GM23338 (cell line): Measurements from ENCODE around the gene SLC35A1. TPM values are rescaled to one million over a fixed set of nuclear protein-coding genes. Genes with fewer than 3 reads are reported as not detected.

Source experiments
- ATAC-seq: fragments of 200-7000 bp; cut with Tn5 transposase; 3 replicates; pipeline ENCODE4 v1.9.1; 2020
- DNase-seq: peaks from one replicate; pipeline ENCODE4 v3.0.0-alpha.2; 2015; ENCODE audit warnings: low spot score
- H2AFZ ChIP-seq: fragments of 200-600 bp; sonication (generic); 2 replicates; pipeline ENCODE4 v1.8.0; 2016; ENCODE audit warnings: antibody characterized with exemption, mild to moderate bottlenecking, moderate library complexity
- H3F3A ChIP-seq: fragments of 200-600 bp; sonication (generic); replicated peaks from 2 replicates; pipeline ENCODE4 v1.8.0; 2017; ENCODE audit warnings: antibody characterized with exemption, mixed run types, low read depth
- H3K27ac ChIP-seq: fragments of 200-600 bp; sonication (generic); 2 replicates; pipeline ENCODE4 v1.6.1; 2016; ENCODE audit warnings: low read depth
- H3K27me3 ChIP-seq: fragments of 200-600 bp; sonication (generic); 2 replicates; pipeline ENCODE4 v1.8.0; 2016; ENCODE audit warnings: mild to moderate bottlenecking, mixed run types, moderate library complexity; ENCODE audit not compliant: insufficient read depth
- H3K36me3 ChIP-seq: fragments of 200-600 bp; sonication (generic); 2 replicates; pipeline ENCODE4 v1.8.0; 2016; ENCODE audit warnings: mild to moderate bottlenecking; ENCODE audit not compliant: insufficient read depth
- H3K4me1 ChIP-seq: fragments of 200-600 bp; sonication (generic); 2 replicates; pipeline ENCODE4 v1.8.0; 2016; ENCODE audit warnings: mild to moderate bottlenecking, moderate library complexity; ENCODE audit not compliant: insufficient read depth
- H3K4me2 ChIP-seq: fragments of 200-600 bp; sonication (generic); 2 replicates; pipeline ENCODE4 v1.7.1; 2017; ENCODE audit warnings: mixed run types
- H3K4me3 ChIP-seq: fragments of 200-600 bp; sonication (generic); 2 replicates; pipeline ENCODE4 v1.6.1; 2016; ENCODE audit warnings: mixed run types
- H3K79me2 ChIP-seq: fragments of 200-600 bp; sonication (generic); replicated peaks from 2 replicates; pipeline ENCODE4 v1.8.0; 2017; ENCODE audit warnings: mild to moderate bottlenecking; ENCODE audit not compliant: insufficient read depth
- H3K9me2 ChIP-seq: fragments of 200-600 bp; sonication (generic); 2 replicates; pipeline ENCODE4 v1.8.0; 2017; ENCODE audit not compliant: insufficient read depth
- H4K20me1 ChIP-seq: fragments of 200-600 bp; sonication (generic); replicated peaks from 2 replicates; pipeline ENCODE4 v1.8.0; 2017; ENCODE audit warnings: mild to moderate bottlenecking; ENCODE audit not compliant: insufficient read depth
- H3K27ac Mint-ChIP-seq: 2 replicates; pipeline ENCODE4 v1.8.0; 2020; ENCODE audit warnings: inconsistent platforms, mild to moderate bottlenecking, moderate library complexity, mixed read lengths
- H3K27me3 Mint-ChIP-seq: 3 replicates; pipeline ENCODE4 v1.8.0; 2022; ENCODE audit warnings: low read depth, mild to moderate bottlenecking, moderate library complexity, mixed read lengths, inconsistent platforms; ENCODE audit not compliant: insufficient read depth, poor library complexity
- H3K36me3 Mint-ChIP-seq: 3 replicates; pipeline ENCODE4 v1.8.0; 2021; ENCODE audit warnings: low read depth, mild to moderate bottlenecking, inconsistent platforms, moderate library complexity, mixed read lengths
- H3K4me1 Mint-ChIP-seq: 3 replicates; pipeline ENCODE4 v1.8.0; 2020; ENCODE audit warnings: mild to moderate bottlenecking, inconsistent platforms, mixed read lengths
- H3K4me3 Mint-ChIP-seq: 3 replicates; pipeline ENCODE4 v1.8.0; 2021; ENCODE audit warnings: moderate library complexity, mild to moderate bottlenecking, inconsistent platforms, mixed read lengths
- H3K9me3 Mint-ChIP-seq: 3 replicates; pipeline ENCODE4 v1.8.0; 2020; ENCODE audit warnings: moderate library complexity, mild to moderate bottlenecking, inconsistent platforms, mixed read lengths
- CREB1 ChIP-seq: fragments of 250-450 bp; sonication (Bioruptor Pico); IDR thresholded peaks from 2 replicates; pipeline ENCODE4 v1.5.0; 2020; ENCODE audit warnings: low read depth, mild to moderate bottlenecking, moderate library complexity
- EZH2 ChIP-seq: fragments of 200-600 bp; sonication (generic); IDR thresholded peaks from one replicate; pipeline ENCODE4 v1.8.0; 2017; ENCODE audit warnings: antibody characterized with exemption, mild to moderate bottlenecking, low read depth; ENCODE audit not compliant: unreplicated experiment
- EZH2phosphoT487 ChIP-seq: fragments of 200-600 bp; sonication (generic); IDR thresholded peaks from one replicate; pipeline ENCODE4 v1.8.1; 2018; ENCODE audit warnings: antibody characterized with exemption; ENCODE audit not compliant: unreplicated experiment
- JUNB ChIP-seq: IDR thresholded peaks from one replicate; pipeline ENCODE4 v1.6.1; 2016; ENCODE audit warnings: antibody characterized with exemption; ENCODE audit not compliant: unreplicated experiment
- NANOG ChIP-seq: IDR thresholded peaks from 2 replicates; pipeline ENCODE4 v1.6.1; 2016; ENCODE audit warnings: antibody characterized with exemption, borderline replicate concordance
- POLR2AphosphoS5 ChIP-seq: IDR thresholded peaks from 2 replicates; pipeline ENCODE4 v1.6.1; 2016; ENCODE audit warnings: antibody characterized with exemption, low read depth
- STAT1 ChIP-seq: IDR thresholded peaks from one replicate; pipeline ENCODE4 v1.6.1; 2016; ENCODE audit warnings: antibody characterized with exemption; ENCODE audit not compliant: unreplicated experiment
- ZNF114 ChIP-seq: fragments of 250-450 bp; sonication (Bioruptor Pico); IDR thresholded peaks from 2 replicates; pipeline ENCODE4 v1.5.0; 2020; ENCODE audit warnings: mild to moderate bottlenecking, moderate library complexity
- ZNF331 ChIP-seq: fragments of 250-450 bp; sonication (Bioruptor Pico); IDR thresholded peaks from 2 replicates; pipeline ENCODE4 v1.5.0; 2020; ENCODE audit warnings: low read depth, mild to moderate bottlenecking, moderate library complexity
- polyA plus RNA-seq: library from polyadenylated mRNA; unstranded; fragments of >200 nt; fragmentation: Nextera tagmentation; extraction: Ambion mirVana; gene quantifications from 2 replicates; pipeline ENCODE4 v1.2.1, GENCODE V29; 2016
- total RNA-seq: library from RNA; depleted of rRNA; stranded (reverse); fragments of >200 nt; shearing (Covaris generic); gene quantifications from 2 replicates; pipeline ENCODE4 v1.2.3, GENCODE V29; 2014
- TF ChIP-seq, protein P1 (sequence below): IDR thresholded peaks from one replicate; pipeline ENCODE4 v1.6.1; 2018; ENCODE audit warnings: antibody characterized with exemption; ENCODE audit not compliant: unreplicated experiment
- TF ChIP-seq, protein P2 (sequence below), 2 experiments: fragments of 200-600 bp in 1 of 2; sonication (generic) in 1 of 2; conservative IDR thresholded peaks; 2 replicates each; pipeline versions ENCODE4 v1.5.1 to v1.6.1; 2016 to 2017; ENCODE audit warnings: antibody characterized with exemption in 2 of 2, low read depth in 2 of 2, mild to moderate bottlenecking in 2 of 2, moderate library complexity in 1 of 2
- TF ChIP-seq, protein P3 (sequence below): fragments of 250-450 bp; sonication (Bioruptor Pico); IDR thresholded peaks from 2 replicates; pipeline ENCODE4 v1.5.0; 2020; ENCODE audit warnings: mild to moderate bottlenecking, moderate library complexity
- TF ChIP-seq, protein P4 (sequence below): IDR thresholded peaks from 2 replicates; pipeline ENCODE4 v1.6.1; 2016; ENCODE audit warnings: antibody characterized with exemption

SLC35A1 gene
- total and polyA plus RNA-seq, 2 experiments from 2014 or later: 11.1 to 15.1 TPM

DNA sequence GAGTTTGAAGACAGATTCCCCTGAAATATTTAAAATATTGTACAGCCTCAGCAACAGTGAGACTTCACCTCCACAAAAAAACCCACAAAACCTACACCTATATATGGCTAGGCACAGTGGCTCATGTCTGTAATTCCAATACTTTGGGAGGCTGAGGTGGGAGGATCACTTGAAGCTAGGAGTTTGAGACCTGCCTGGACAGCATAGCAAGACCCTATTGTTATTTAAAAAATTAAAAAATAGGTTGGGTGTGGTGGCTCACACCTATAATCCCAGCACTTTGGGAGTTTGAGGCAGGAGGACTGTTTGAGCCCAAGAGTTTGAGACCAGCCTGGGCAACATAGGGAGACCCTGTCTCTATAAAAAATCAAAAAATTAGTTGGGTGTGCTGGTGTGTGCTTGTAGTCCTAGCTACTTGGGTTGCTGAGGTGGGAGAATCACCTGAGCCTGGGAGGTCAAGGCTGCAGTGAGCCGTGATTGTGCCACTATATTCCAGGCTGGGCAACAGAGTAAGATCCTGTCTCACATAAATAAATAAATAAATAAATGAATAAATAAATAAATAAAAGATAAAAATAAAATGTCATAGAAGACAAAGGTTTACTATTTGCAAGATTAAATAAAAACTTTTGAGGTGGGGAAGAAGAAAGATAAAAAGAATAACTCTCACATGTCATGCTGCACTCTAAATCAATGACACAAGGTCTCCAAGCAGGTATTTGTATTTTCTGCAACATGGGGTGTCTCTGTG, 65.9 kb downstream of the SLC35A1 start:
- Histone ChIP-seq H3F3A (no peaks in the 10 kb centered on the region), H3K27ac (no peak overlapping the region), H3K4me3 (no peak overlapping the region), H4K20me1 (no peaks in the 10 kb centered on the region), H3K79me2 (no peaks in the 10 kb centered on the region), H3K36me3 (peaks cover 24% of the 10 kb centered on the region), H3K4me2 (no peak overlapping the region), H3K9me2 (no peaks in the 10 kb centered on the region), H3K27me3 (no peaks in the 10 kb centered on the region), H3K4me1 (no peaks in the 10 kb centered on the region), H2AFZ (no peak overlapping the region)
- H3K9me3 Mint-ChIP-seq: peaks cover 20% of the 10 kb centered on the region
- ATAC-seq (no peak), DNase-seq (no peak)
- peaks cover 48% of the 10 kb centered on the region for H3K36me3 Mint-ChIP-seq
- no peaks in the 10 kb centered on the region for H3K27me3 Mint-ChIP-seq
- H3K27ac Mint-ChIP-seq: no peak overlapping the region
- TF ChIP-seq ZNF331 (CRISPR knock-in tag): no peak
- TF ChIP-seq EZH2phosphoT487: no peak
- TF ChIP-seq, protein P1, sequence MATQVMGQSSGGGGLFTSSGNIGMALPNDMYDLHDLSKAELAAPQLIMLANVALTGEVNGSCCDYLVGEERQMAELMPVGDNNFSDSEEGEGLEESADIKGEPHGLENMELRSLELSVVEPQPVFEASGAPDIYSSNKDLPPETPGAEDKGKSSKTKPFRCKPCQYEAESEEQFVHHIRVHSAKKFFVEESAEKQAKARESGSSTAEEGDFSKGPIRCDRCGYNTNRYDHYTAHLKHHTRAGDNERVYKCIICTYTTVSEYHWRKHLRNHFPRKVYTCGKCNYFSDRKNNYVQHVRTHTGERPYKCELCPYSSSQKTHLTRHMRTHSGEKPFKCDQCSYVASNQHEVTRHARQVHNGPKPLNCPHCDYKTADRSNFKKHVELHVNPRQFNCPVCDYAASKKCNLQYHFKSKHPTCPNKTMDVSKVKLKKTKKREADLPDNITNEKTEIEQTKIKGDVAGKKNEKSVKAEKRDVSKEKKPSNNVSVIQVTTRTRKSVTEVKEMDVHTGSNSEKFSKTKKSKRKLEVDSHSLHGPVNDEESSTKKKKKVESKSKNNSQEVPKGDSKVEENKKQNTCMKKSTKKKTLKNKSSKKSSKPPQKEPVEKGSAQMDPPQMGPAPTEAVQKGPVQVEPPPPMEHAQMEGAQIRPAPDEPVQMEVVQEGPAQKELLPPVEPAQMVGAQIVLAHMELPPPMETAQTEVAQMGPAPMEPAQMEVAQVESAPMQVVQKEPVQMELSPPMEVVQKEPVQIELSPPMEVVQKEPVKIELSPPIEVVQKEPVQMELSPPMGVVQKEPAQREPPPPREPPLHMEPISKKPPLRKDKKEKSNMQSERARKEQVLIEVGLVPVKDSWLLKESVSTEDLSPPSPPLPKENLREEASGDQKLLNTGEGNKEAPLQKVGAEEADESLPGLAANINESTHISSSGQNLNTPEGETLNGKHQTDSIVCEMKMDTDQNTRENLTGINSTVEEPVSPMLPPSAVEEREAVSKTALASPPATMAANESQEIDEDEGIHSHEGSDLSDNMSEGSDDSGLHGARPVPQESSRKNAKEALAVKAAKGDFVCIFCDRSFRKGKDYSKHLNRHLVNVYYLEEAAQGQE: no peak
- no peak for TF ChIP-seq NANOG
- TF ChIP-seq POLR2AphosphoS5: no peak
- TF ChIP-seq JUNB: no peak
- no peak for TF ChIP-seq CREB1 (CRISPR knock-in tag)
- TF ChIP-seq, protein P2, sequence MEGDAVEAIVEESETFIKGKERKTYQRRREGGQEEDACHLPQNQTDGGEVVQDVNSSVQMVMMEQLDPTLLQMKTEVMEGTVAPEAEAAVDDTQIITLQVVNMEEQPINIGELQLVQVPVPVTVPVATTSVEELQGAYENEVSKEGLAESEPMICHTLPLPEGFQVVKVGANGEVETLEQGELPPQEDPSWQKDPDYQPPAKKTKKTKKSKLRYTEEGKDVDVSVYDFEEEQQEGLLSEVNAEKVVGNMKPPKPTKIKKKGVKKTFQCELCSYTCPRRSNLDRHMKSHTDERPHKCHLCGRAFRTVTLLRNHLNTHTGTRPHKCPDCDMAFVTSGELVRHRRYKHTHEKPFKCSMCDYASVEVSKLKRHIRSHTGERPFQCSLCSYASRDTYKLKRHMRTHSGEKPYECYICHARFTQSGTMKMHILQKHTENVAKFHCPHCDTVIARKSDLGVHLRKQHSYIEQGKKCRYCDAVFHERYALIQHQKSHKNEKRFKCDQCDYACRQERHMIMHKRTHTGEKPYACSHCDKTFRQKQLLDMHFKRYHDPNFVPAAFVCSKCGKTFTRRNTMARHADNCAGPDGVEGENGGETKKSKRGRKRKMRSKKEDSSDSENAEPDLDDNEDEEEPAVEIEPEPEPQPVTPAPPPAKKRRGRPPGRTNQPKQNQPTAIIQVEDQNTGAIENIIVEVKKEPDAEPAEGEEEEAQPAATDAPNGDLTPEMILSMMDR (conservative IDR thresholded peaks at IDR 0.05; ENCODE audit: low read depth in 2 of 2): no peak
- TF ChIP-seq STAT1: no peak
- TF ChIP-seq, protein P3, sequence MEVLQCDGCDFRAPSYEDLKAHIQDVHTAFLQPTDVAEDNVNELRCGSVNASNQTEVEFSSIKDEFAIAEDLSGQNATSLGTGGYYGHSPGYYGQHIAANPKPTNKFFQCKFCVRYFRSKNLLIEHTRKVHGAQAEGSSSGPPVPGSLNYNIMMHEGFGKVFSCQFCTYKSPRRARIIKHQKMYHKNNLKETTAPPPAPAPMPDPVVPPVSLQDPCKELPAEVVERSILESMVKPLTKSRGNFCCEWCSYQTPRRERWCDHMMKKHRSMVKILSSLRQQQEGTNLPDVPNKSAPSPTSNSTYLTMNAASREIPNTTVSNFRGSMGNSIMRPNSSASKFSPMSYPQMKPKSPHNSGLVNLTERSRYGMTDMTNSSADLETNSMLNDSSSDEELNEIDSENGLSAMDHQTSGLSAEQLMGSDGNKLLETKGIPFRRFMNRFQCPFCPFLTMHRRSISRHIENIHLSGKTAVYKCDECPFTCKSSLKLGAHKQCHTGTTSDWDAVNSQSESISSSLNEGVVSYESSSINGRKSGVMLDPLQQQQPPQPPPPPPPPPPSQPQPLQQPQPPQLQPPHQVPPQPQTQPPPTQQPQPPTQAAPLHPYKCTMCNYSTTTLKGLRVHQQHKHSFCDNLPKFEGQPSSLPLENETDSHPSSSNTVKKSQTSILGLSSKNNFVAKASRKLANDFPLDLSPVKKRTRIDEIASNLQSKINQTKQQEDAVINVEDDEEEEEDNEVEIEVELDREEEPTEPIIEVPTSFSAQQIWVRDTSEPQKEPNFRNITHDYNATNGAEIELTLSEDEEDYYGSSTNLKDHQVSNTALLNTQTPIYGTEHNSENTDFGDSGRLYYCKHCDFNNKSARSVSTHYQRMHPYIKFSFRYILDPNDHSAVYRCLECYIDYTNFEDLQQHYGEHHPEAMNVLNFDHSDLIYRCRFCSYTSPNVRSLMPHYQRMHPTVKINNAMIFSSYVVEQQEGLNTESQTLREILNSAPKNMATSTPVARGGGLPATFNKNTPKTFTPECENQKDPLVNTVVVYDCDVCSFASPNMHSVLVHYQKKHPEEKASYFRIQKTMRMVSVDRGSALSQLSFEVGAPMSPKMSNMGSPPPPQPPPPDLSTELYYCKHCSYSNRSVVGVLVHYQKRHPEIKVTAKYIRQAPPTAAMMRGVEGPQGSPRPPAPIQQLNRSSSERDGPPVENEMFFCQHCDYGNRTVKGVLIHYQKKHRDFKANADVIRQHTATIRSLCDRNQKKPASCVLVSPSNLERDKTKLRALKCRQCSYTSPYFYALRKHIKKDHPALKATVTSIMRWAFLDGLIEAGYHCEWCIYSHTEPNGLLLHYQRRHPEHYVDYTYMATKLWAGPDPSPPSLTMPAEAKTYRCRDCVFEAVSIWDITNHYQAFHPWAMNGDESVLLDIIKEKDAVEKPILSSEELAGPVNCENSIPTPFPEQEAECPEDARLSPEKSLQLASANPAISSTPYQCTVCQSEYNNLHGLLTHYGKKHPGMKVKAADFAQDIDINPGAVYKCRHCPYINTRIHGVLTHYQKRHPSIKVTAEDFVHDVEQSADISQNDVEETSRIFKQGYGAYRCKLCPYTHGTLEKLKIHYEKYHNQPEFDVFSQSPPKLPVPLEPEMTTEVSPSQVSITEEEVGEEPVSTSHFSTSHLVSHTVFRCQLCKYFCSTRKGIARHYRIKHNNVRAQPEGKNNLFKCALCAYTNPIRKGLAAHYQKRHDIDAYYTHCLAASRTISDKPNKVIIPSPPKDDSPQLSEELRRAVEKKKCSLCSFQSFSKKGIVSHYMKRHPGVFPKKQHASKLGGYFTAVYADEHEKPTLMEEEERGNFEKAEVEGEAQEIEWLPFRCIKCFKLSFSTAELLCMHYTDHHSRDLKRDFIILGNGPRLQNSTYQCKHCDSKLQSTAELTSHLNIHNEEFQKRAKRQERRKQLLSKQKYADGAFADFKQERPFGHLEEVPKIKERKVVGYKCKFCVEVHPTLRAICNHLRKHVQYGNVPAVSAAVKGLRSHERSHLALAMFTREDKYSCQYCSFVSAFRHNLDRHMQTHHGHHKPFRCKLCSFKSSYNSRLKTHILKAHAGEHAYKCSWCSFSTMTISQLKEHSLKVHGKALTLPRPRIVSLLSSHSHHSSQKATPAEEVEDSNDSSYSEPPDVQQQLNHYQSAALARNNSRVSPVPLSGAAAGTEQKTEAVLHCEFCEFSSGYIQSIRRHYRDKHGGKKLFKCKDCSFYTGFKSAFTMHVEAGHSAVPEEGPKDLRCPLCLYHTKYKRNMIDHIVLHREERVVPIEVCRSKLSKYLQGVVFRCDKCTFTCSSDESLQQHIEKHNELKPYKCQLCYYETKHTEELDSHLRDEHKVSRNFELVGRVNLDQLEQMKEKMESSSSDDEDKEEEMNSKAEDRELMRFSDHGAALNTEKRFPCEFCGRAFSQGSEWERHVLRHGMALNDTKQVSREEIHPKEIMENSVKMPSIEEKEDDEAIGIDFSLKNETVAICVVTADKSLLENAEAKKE (CRISPR knock-in tag): no peak
- TF ChIP-seq, protein P4, sequence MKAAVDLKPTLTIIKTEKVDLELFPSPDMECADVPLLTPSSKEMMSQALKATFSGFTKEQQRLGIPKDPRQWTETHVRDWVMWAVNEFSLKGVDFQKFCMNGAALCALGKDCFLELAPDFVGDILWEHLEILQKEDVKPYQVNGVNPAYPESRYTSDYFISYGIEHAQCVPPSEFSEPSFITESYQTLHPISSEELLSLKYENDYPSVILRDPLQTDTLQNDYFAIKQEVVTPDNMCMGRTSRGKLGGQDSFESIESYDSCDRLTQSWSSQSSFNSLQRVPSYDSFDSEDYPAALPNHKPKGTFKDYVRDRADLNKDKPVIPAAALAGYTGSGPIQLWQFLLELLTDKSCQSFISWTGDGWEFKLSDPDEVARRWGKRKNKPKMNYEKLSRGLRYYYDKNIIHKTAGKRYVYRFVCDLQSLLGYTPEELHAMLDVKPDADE: no peak
- no peak for TF ChIP-seq ZNF114 (CRISPR knock-in tag)
- TF ChIP-seq EZH2: no peak
- H3K4me3 Mint-ChIP-seq: no peak overlapping the region
- no peaks in the 10 kb centered on the region for H3K4me1 Mint-ChIP-seq
